AG04450 (cell line): ENCODE results near the gene PIP5K1B. TPM values are rescaled to one million over a fixed set of nuclear protein-coding genes. Genes with fewer than 3 reads are reported as not detected.

Experiments used
- CTCF ChIA-PET: fragments of 300-600, 350-600 bp; formaldehyde crosslinking; extraction: SDS; loops from one replicate; lab custom pipeline; 2022; ENCODE audit warnings: antibody characterized with exemption, inconsistent platforms; lab: Charles Lee
- POLR2A ChIA-PET: fragments of 350-600 bp; formaldehyde crosslinking; extraction: SDS; loops from one replicate; lab custom pipeline; 2021; ENCODE audit warnings: antibody characterized with exemption, inconsistent platforms; lab: Yijun Ruan, JAX
- DNase-seq: peaks from one replicate; pipeline ENCODE4 v3.0.0-alpha.2; 2011; ENCODE audit warnings: low read depth, low spot score
- H3K27ac ChIP-seq: one replicate; pipeline ENCODE4 v1.5.1; 2012; ENCODE audit warnings: low read depth, low read length, control low read depth
- H3K27me3 ChIP-seq: one replicate; pipeline ENCODE4 v1.6.0; 2012; ENCODE audit warnings: low read length; ENCODE audit not compliant: control insufficient read depth, insufficient read depth
- H3K4me3 ChIP-seq: 2 replicates; pipeline ENCODE4 v1.5.1; 2011; ENCODE audit warnings: mild to moderate bottlenecking, low read depth, low read length, control low read depth
- H3K9me3 ChIP-seq: 2 replicates; pipeline ENCODE4 v1.5.1; 2012; ENCODE audit warnings: low read length; ENCODE audit not compliant: control insufficient read depth, insufficient read depth
- CTCF ChIP-seq: IDR thresholded peaks from 2 replicates; pipeline ENCODE4 v1.5.1; 2011; ENCODE audit warnings: low read depth, low read length, control low read depth, inconsistent platforms
- polyA plus RNA-seq: library from polyadenylated mRNA; depleted of rRNA; stranded (reverse); fragments of >200 nt; gene quantifications from 2 replicates; pipeline ENCODE4 v1.2.3, GENCODE V29; 2011

Gene PIP5K1B
- polyA plus RNA-seq, 1 experiment, result not detected

- ChIA-PET CTCF (no interaction called here), POLR2A (no interaction called here)
- no peak overlapping the region for H3K4me3 ChIP-seq
- TF ChIP-seq CTCF, result no peak
- no peaks in the 10 kb centered on the region; the same call in 1 of the 2 replicates for H3K9me3 ChIP-seq
- H3K27me3 ChIP-seq, result peaks cover 34% of the 10 kb centered on the region
- no peak for DNase-seq
- no peak overlapping the region for H3K27ac ChIP-seq
Measured at GRCh38 chr9:68702493-68702892, 2.5 kb upstream of the PIP5K1B start.

DNA sequence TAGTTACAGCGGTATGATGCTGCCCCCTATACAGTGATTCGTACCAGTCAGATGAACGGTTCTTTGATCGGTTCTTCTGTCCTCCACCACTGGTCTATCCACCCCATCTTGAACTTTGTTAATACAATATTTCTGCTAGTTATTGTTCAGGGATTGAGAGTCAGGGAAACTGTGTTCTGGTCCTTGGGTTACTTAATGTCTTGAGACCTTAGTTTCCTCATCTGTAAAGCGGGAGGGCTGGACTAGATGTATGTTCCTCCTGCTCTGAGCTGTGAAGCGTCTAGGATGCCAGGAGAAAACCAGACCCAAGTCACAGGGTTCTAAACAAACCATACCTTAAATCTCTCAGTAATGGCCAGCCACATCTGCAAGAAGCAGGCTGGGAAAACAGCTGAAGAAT is 1.4 kb upstream of the PIP5K1B start:
- H3K27ac ChIP-seq, result no peak overlapping the region
- DNase-seq, result no peak
- TF ChIP-seq CTCF, result no peak
- POLR2A ChIA-PET, result no interaction called here
- H3K9me3 ChIP-seq, result no peaks in the 10 kb centered on the region; the same call in 1 of the 2 replicates
- H3K4me3 ChIP-seq, result no peak overlapping the region
- CTCF ChIA-PET, result no interaction called here
- H3K27me3 ChIP-seq, result peaks cover 37% of the 10 kb centered on the region

- Histone ChIP-seq H3K27me3 (peaks cover 37% of the 10 kb centered on the region), H3K9me3 (no peaks in the 10 kb centered on the region; the same call in 1 of the 2 replicates), H3K4me3 (no peak overlapping the region), H3K27ac (no peak overlapping the region)
- TF ChIP-seq CTCF, result no peak
- ChIA-PET CTCF (no interaction called here), POLR2A (no interaction called here)
- no peak for DNase-seq
Measured at GRCh38 chr9:68704498-68704813, 584 bp upstream of the PIP5K1B start.

DNA sequence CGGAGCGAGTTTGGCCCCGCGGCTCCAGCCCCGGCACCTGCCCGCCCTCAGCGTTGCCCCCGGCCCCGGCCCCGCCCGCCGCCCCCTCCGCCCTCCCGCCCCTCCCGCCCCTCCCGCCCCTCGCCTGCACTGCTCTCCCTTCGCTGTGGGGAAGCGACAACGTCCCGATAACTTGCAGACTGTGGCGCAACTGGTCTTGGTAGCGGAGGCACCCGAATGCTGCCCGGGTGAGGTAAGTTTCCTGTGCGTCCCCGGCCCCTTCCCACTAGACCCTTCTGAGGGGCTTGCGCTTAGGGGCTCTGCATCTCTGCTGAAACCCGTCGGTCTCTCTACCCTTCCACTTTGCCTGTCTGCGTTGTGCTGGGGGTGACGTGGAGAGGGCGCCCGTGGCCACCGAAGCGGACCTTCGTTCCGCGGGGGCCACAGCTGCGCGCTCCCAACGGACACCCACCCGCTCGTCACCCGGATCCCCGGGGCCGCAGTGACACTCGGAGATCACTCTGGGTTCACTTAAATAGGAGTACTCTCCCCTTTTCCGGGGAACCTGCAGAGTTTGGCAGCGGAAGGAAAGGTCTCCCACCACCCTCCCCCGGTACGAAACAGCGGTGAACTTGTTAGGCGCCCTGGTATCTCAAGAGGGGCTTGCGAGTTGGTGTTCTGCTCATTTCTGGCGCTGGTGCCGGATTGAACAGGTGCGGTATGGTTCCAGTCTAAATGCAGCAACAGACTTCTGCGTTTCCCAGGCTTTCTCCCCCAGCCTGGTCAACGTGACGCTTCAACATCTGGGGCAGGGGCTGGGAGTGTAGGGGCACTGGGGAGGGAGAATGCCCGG is 707 bp downstream of the PIP5K1B start:
- Histone ChIP-seq H3K27me3 (peaks cover 37% of the 10 kb centered on the region), H3K27ac (no peak overlapping the region), H3K9me3 (no peaks in the 10 kb centered on the region; the same call in 1 of the 2 replicates), H3K4me3 (peak overlapping the region; percentile 42)
- TF ChIP-seq CTCF, result no peak
- ChIA-PET POLR2A (interaction anchor here (0.6 kb wide), 1 partner anchor 65 kb away, joined by 3 read pairs; no protein-coding TSS in a partner anchor), CTCF (no interaction called here)
- no peak for DNase-seq
